ENCODE results near the gene NEO1.

DNA sequence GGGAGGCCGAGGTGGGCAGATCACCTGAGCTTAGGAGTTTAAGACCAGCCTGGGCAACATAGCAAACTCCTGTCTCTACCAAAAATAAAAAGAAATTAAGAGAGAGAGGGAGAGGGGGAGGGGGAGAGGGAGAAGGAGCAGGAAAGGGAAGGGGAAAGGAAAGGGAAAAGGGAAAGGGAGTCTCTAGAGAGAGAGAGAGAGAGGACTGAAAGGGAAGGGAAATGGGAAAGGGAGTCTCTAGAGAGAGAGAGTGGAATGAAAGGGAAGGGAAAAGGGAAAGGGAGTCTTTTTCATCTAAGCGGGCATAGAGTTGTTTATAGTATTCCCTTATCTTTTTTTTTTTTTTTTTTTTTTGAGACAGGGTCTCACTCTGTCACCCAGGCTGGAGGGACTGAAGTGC is 148.1 kb downstream of the NEO1 start:
- TF ChIP-seq EZH2 (IDR thresholded peaks at IDR 0.05; ENCODE audit: insufficient read depth, poor library complexity, severe bottlenecking) (no peak), EZH2phosphoT487 (IDR thresholded peaks at IDR 0.05; ENCODE audit: insufficient read depth, low read depth) (no peak)
